SK-N-SH treated with all-trans-retinoic acid at 6 μM for 48 hours (cell line): ENCODE data around the gene NCAM1.
A peak's percentile ranks its signal among the peaks of the same experiment; 100 is the strongest.

ENCODE experiments used
- ATAC-seq: fragments of 200-7000 bp; cut with Tn5 transposase; 3 replicates; pipeline ENCODE4 v1.9.1; 2020; ENCODE audit warnings: mild to moderate bottlenecking, moderate library complexity
- ARNTL ChIP-seq: fragments of 450-650 bp; formaldehyde crosslinking; IDR thresholded peaks from 2 replicates; pipeline ENCODE4 v1.5.0; 2020; ENCODE audit warnings: low read depth, mild to moderate bottlenecking, moderate library complexity, borderline replicate concordance
- BACH2 ChIP-seq: fragments of 250-450 bp; sonication (Bioruptor Pico); IDR thresholded peaks from 2 replicates; pipeline ENCODE4 v1.9.0; 2021; ENCODE audit warnings: mild to moderate bottlenecking, borderline replicate concordance
- CSRNP3 ChIP-seq: fragments of 250-450 bp; sonication (Bioruptor Pico); IDR thresholded peaks from 2 replicates; pipeline ENCODE4 v1.5.1; 2021; ENCODE audit warnings: mild to moderate bottlenecking, moderate library complexity
- ESRRG ChIP-seq: fragments of 250-450 bp; sonication (Bioruptor Pico); IDR thresholded peaks from 2 replicates; pipeline ENCODE4 v1.6.1; 2021; ENCODE audit warnings: mild to moderate bottlenecking
- GLIS3 ChIP-seq: fragments of 250-450 bp; sonication (Bioruptor Pico); IDR thresholded peaks from 2 replicates; pipeline ENCODE4 v1.5.0; 2020; ENCODE audit warnings: mild to moderate bottlenecking, moderate library complexity
- ISL1 ChIP-seq: fragments of 250-450 bp; sonication (Bioruptor Pico); IDR thresholded peaks from 2 replicates; pipeline ENCODE4 v2.1.2; 2022; ENCODE audit warnings: mild to moderate bottlenecking, moderate library complexity
- OSR1 ChIP-seq: fragments of 250-450 bp; sonication (Bioruptor Pico); IDR thresholded peaks from 2 replicates; pipeline ENCODE4 v1.8.0; 2022; ENCODE audit warnings: moderate library complexity, mild to moderate bottlenecking, inconsistent platforms
- POU6F1 ChIP-seq: fragments of 250-450 bp; sonication (Bioruptor Pico); IDR thresholded peaks from 2 replicates; pipeline ENCODE4 v1.8.0; 2021; ENCODE audit warnings: low read depth, mild to moderate bottlenecking, moderate library complexity, borderline replicate concordance
- PPARA ChIP-seq: fragments of 250-450 bp; sonication (Bioruptor Pico); IDR thresholded peaks from 2 replicates; pipeline ENCODE4 v1.5.0; 2020; ENCODE audit warnings: mild to moderate bottlenecking, borderline replicate concordance
- RARB ChIP-seq: fragments of 250-450 bp; sonication (Bioruptor Pico); IDR thresholded peaks from 2 replicates; pipeline ENCODE4 v1.8.0; 2021; ENCODE audit warnings: mild to moderate bottlenecking, moderate library complexity
- SNAI2 ChIP-seq: fragments of 250-450 bp; sonication (Bioruptor Pico); IDR thresholded peaks from 2 replicates; pipeline ENCODE4 v1.5.0; 2020; ENCODE audit warnings: mild to moderate bottlenecking, moderate library complexity
- TCF4 ChIP-seq: fragments of 250-450 bp; sonication (Bioruptor Pico); IDR thresholded peaks from 2 replicates; pipeline ENCODE4 v1.8.0; 2021; ENCODE audit warnings: mild to moderate bottlenecking, moderate library complexity, borderline replicate concordance
- TOX ChIP-seq: fragments of 250-450 bp; sonication (Bioruptor Pico); IDR thresholded peaks from 2 replicates; pipeline ENCODE4 v1.8.0; 2021; ENCODE audit warnings: mild to moderate bottlenecking, moderate library complexity, borderline replicate concordance
- ZC3H10 ChIP-seq: fragments of 250-450 bp; sonication (Bioruptor Pico); IDR thresholded peaks from 2 replicates; pipeline ENCODE4 v1.5.1; 2021; ENCODE audit warnings: mild to moderate bottlenecking, moderate library complexity
- ZFP3 ChIP-seq: fragments of 250-450 bp; sonication (Bioruptor Pico); IDR thresholded peaks from 2 replicates; pipeline ENCODE4 v1.5.0; 2020; ENCODE audit warnings: mild to moderate bottlenecking, moderate library complexity
- ZFP30 ChIP-seq: fragments of 450-650 bp; formaldehyde crosslinking; IDR thresholded peaks from 2 replicates; pipeline ENCODE4 v1.5.0; 2022; ENCODE audit warnings: mild to moderate bottlenecking, moderate library complexity
- ZNF565 ChIP-seq: fragments of 450-650 bp; formaldehyde crosslinking; conservative IDR thresholded peaks from 2 replicates; pipeline ENCODE4 v1.5.0; 2020; ENCODE audit warnings: low read depth, mild to moderate bottlenecking, moderate library complexity
- ZNF70 ChIP-seq: fragments of 450-650 bp; formaldehyde crosslinking; IDR thresholded peaks from 2 replicates; pipeline ENCODE4 v1.5.0; 2020; ENCODE audit warnings: mild to moderate bottlenecking, moderate library complexity
- TF ChIP-seq, protein P1 (sequence below): fragments of 250-450 bp; sonication (Bioruptor Pico); IDR thresholded peaks from 2 replicates; pipeline ENCODE4 v1.5.0; 2020; ENCODE audit warnings: mild to moderate bottlenecking, moderate library complexity
- TF ChIP-seq, protein P2 (sequence below): fragments of 250-450 bp; sonication (Bioruptor Pico); IDR thresholded peaks from 2 replicates; pipeline ENCODE4 v1.8.0; 2020; ENCODE audit warnings: mild to moderate bottlenecking, moderate library complexity, borderline replicate concordance
- TF ChIP-seq, protein P3 (sequence below): fragments of 250-450 bp; sonication (Bioruptor Pico); IDR thresholded peaks from 2 replicates; pipeline ENCODE4 v1.5.1; 2020; ENCODE audit warnings: low read depth, mild to moderate bottlenecking, moderate library complexity

Gene NCAM1

DNA sequence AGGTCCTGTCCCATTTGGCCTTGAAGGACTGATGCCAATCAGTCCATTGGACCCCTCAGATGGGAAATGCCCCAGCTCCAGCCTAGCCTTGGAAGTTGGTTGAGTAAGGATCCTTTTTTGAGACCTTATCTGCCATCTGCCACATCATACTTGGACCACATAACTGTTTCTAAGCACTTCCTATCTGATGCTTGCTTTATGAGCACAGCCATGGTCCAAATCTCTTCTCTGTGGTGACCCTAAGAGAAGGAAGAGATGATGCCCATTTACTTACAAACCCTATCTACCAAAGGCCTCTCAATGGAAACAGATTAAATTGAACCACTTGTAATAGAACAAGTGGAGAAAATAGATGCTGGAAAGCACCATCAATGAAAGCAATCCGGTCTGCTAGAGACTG is 299.3 kb downstream of the NCAM1 start:
- TF ChIP-seq, protein P1, sequence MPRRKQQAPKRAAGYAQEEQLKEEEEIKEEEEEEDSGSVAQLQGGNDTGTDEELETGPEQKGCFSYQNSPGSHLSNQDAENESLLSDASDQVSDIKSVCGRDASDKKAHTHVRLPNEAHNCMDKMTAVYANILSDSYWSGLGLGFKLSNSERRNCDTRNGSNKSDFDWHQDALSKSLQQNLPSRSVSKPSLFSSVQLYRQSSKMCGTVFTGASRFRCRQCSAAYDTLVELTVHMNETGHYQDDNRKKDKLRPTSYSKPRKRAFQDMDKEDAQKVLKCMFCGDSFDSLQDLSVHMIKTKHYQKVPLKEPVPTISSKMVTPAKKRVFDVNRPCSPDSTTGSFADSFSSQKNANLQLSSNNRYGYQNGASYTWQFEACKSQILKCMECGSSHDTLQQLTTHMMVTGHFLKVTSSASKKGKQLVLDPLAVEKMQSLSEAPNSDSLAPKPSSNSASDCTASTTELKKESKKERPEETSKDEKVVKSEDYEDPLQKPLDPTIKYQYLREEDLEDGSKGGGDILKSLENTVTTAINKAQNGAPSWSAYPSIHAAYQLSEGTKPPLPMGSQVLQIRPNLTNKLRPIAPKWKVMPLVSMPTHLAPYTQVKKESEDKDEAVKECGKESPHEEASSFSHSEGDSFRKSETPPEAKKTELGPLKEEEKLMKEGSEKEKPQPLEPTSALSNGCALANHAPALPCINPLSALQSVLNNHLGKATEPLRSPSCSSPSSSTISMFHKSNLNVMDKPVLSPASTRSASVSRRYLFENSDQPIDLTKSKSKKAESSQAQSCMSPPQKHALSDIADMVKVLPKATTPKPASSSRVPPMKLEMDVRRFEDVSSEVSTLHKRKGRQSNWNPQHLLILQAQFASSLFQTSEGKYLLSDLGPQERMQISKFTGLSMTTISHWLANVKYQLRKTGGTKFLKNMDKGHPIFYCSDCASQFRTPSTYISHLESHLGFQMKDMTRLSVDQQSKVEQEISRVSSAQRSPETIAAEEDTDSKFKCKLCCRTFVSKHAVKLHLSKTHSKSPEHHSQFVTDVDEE (CRISPR knock-in tag), result no peak
- no peak for TF ChIP-seq RARB (CRISPR knock-in tag)
- no peak for TF ChIP-seq ZC3H10 (CRISPR knock-in tag)
- TF ChIP-seq OSR1 (CRISPR knock-in tag), result no peak
- no peak for TF ChIP-seq POU6F1 (CRISPR knock-in tag)
- TF ChIP-seq TOX (CRISPR knock-in tag), result no peak
- TF ChIP-seq ZFP30 (CRISPR knock-in tag), result no peak
- no peak for TF ChIP-seq ISL1
- no peak for TF ChIP-seq ARNTL
- no peak for TF ChIP-seq ZFP3 (CRISPR knock-in tag)
- no peak for TF ChIP-seq GLIS3 (CRISPR knock-in tag)
- TF ChIP-seq TCF4 (CRISPR knock-in tag), result no peak
- no peak for TF ChIP-seq ESRRG (CRISPR knock-in tag)
- TF ChIP-seq PPARA (CRISPR knock-in tag), result no peak
- TF ChIP-seq ZNF70 (CRISPR knock-in tag), result no peak
- TF ChIP-seq ZNF565 (CRISPR knock-in tag), result no peak
- TF ChIP-seq, protein P2, sequence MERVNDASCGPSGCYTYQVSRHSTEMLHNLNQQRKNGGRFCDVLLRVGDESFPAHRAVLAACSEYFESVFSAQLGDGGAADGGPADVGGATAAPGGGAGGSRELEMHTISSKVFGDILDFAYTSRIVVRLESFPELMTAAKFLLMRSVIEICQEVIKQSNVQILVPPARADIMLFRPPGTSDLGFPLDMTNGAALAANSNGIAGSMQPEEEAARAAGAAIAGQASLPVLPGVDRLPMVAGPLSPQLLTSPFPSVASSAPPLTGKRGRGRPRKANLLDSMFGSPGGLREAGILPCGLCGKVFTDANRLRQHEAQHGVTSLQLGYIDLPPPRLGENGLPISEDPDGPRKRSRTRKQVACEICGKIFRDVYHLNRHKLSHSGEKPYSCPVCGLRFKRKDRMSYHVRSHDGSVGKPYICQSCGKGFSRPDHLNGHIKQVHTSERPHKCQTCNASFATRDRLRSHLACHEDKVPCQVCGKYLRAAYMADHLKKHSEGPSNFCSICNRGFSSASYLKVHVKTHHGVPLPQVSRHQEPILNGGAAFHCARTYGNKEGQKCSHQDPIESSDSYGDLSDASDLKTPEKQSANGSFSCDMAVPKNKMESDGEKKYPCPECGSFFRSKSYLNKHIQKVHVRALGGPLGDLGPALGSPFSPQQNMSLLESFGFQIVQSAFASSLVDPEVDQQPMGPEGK (CRISPR knock-in tag), result no peak
- no peak for TF ChIP-seq SNAI2 (CRISPR knock-in tag)

GRCh38 chr11:113261709-113262475 is 300.7 kb downstream of the NCAM1 start:
- TF ChIP-seq ZNF565 (CRISPR knock-in tag), result no peak
- TF ChIP-seq TCF4 (CRISPR knock-in tag), result no peak
- TF ChIP-seq ZFP3 (CRISPR knock-in tag), result no peak
- no peak for TF ChIP-seq CSRNP3 (CRISPR knock-in tag)
- no peak for TF ChIP-seq OSR1 (CRISPR knock-in tag)
- TF ChIP-seq POU6F1 (CRISPR knock-in tag), result no peak
- no peak for TF ChIP-seq ISL1
- TF ChIP-seq GLIS3 (CRISPR knock-in tag), result no peak
- TF ChIP-seq, protein P1 (CRISPR knock-in tag), result no peak
- TF ChIP-seq ZNF70 (CRISPR knock-in tag), result no peak
- no peak for TF ChIP-seq BACH2 (CRISPR knock-in tag)
- TF ChIP-seq, protein P3, sequence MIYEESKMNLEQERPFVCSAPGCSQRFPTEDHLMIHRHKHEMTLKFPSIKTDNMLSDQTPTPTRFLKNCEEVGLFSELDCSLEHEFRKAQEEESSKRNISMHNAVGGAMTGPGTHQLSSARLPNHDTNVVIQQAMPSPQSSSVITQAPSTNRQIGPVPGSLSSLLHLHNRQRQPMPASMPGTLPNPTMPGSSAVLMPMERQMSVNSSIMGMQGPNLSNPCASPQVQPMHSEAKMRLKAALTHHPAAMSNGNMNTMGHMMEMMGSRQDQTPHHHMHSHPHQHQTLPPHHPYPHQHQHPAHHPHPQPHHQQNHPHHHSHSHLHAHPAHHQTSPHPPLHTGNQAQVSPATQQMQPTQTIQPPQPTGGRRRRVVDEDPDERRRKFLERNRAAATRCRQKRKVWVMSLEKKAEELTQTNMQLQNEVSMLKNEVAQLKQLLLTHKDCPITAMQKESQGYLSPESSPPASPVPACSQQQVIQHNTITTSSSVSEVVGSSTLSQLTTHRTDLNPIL (CRISPR knock-in tag), result no peak
- no peak for TF ChIP-seq SNAI2 (CRISPR knock-in tag)
- peak; percentile 81 for ATAC-seq

More for the DNA sequence above, 299.3 kb downstream of the NCAM1 start:
- no peak for ATAC-seq
